NCI-H2029 (cell line): ENCODE data around the gene SDC4.
"Not testable (repeated sequence)": the region's sequence is repeated elsewhere in the genome, so short reads cannot be mapped to it uniquely, and the experiment has no call there.

Experiments
- DNase-seq: peaks from one replicate; lab custom pipeline; 2025; lab: John Stamatoyannopoulos, UW

SDC4 gene

DNA sequence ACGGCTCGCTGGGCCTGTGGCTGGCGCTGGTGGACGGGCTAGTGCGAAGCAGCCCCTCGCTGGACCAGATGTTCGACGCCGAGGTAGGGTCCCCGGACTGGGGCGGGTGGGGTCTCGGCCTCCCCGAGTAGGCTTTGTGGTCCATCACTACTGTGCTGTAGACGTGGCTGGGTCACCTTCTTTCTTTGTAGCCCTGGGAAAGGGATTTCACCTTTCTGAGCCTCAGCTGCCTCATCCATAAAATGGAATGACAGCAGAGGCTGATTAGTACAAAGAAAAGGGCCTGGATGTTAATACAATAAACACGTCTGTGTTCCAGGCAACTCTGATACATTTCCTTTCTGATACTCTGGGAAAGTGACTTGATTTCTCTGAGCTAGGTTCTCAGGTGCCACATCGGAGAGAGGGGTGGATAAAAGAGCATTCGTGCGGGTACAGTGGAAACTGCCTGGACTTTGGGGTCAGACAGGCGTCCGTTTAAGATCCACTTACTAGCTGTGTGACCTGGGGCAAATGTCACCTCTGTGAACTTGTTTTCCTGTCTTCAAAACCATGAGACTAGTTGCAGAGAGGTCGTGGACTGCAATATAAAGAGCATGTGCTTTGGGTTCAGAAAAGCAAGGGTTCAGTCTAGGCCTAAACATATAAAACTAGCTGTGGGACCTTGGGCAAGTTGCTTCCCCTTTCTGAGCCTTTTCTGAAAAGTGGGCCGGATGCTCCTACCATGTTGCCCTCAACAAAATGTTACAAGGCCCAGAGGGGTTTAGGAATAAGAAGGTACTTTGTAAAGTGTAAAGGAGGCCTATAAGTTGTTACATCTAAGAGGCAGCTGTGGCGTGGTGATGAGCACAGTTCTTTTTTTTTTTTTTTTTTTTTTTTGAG, 15.6 kb upstream of the SDC4 start:
- no peak for DNase-seq

DNA sequence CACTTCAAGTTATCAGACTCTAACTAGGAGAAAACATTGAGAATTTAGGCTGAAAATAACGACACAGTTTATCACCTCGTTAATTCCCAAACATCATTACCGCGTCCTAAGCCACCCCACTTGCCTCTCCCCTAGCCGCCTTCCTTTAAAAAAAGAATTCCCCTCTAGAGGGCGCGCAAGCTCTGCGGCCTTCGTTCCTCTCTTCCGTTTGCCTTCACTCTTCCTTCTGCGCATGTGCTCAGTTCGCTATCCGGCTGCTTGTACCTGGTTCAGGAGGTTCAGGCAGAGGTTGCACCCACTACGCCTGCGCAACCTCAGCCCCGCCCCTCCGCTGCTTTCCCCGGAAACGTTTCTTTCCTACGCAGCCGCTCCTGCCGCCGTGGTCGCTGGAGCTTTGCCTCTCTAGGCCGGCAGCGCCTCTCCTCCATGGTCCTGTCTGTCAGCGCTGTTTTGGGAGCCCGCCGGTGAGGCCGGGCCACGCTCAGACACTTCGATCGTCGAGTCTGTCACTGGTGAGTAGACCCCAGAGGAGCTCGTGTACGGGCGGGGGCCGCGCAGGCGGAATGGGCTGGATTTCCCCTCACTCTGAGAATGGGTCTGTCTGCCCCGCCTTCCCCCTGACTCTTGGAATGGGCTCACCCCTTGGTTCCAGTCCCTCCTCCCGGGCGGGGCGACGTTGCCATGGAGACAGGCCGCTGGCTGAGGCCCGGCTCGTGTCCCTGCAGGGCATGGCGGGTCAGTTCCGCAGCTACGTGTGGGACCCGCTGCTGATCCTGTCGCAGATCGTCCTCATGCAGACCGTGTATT, 14.8 kb upstream of the SDC4 start, which contains the start of gene SYS1:
SYS1 (plus strand) TSS at position 353 of the 807 bp plus-strand sequence; CDS start at position 729, 376 bp downstream.
- DNase-seq = peak; percentile 97

DNA sequence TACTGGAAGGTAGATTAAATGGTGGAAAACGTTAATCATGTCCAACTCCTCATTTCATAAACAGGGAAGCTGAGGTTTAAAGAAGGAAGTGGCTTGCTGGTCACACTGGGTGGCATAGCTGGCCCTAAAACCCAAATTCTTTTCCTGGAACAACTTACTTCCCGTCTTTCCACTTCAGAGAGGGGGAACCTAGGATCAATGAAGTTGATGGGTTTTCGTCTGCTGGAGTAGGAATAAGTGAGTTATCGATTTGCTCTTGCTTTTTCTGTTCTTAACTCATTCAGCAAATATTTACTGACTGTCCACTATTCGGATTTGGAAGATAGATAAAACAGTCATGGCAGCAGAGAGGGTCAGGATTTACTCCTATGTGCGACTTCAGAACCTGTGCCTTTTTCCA, 13.6 kb upstream of the SDC4 start:
- no peak for DNase-seq

DNA sequence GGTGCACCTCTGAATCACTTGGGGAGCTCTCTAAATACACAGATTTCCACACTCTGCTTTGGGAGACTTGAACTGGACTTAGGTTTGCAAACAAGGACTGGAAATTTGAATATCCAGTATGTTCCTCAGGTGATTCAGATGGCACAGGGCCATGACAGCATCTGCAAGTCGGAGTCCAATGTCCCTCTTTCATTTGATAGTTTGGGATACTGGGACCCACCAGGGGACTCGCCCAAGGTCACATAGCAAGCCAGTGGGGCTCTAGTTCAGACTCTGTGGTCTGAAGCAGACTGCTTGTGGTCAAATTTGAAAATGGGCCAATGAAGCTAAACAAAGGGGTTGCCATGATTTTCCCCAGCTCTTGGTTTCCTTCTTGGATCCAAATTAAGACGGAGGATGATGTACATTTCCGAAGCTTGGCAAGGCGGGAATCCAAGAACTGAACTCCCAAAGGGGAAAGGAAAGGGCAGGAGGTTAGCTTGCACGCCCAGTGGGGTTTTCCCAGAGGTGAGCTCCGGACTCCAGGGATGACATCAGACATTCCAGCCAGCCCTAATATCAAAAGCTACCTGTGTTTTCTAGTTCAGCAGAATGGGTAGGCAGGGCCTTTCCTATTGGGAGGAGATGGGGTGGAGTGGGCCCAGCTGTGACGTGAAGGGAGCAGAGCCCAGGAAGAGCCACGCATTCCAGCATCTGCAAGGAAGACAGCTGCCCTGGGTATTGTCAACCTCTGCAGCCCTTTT, 11.4 kb upstream of the SDC4 start:
- no peak for DNase-seq

DNA sequence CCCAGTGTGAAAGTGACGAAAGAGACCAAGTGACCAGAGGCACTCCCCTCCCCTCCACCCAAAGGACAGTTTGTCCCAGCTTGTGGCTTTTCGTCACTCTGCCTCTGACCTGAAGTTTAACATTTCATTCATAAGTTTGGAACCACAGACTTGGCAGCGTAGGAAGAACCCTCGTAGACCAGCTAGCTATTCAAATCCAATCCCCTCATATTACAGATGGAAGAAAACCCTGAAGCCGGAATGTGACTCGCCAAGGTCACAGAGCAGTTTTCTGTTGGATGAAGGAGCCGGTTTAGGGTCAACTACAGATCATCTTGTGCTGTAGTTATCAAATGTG, 10.8 kb upstream of the SDC4 start:
- DNase-seq = no peak

DNA sequence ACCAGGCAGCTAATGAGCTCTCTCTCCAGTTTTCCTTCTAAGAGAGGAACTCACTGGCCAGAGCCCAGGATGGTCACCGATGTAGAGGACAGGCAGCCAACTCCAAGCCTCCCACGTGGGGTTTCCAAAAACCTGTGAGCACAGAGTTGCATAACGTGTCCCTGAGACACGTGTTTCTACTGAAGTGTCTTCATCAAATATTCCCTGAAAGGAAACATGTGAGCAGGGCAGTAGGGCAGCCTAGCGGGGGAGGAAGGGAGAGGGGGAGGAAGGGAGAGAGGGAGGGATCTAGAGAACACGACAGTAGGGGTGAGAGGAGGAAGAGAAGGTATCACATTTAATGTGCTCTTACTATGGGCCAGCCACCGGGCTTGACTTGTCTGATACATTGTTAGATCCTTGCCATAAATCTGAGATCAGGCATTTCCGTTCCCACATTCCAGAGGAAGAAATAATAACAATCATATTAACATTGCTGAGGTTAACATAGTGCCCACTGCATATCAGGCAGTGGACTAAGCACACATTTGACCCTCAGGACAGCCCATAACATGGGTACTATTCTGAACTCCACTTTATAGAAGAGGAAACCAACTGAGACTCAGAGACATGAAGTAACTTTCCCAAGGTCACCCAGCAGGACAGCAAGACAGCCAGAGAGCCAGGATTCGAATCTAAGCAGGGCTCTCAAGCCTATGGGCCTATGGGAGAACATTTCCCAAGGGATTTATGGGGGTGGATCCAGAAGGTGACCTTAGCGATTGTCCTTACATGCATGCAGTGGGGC, 10.3 kb upstream of the SDC4 start:
- peak; percentile 91 for DNase-seq

DNA sequence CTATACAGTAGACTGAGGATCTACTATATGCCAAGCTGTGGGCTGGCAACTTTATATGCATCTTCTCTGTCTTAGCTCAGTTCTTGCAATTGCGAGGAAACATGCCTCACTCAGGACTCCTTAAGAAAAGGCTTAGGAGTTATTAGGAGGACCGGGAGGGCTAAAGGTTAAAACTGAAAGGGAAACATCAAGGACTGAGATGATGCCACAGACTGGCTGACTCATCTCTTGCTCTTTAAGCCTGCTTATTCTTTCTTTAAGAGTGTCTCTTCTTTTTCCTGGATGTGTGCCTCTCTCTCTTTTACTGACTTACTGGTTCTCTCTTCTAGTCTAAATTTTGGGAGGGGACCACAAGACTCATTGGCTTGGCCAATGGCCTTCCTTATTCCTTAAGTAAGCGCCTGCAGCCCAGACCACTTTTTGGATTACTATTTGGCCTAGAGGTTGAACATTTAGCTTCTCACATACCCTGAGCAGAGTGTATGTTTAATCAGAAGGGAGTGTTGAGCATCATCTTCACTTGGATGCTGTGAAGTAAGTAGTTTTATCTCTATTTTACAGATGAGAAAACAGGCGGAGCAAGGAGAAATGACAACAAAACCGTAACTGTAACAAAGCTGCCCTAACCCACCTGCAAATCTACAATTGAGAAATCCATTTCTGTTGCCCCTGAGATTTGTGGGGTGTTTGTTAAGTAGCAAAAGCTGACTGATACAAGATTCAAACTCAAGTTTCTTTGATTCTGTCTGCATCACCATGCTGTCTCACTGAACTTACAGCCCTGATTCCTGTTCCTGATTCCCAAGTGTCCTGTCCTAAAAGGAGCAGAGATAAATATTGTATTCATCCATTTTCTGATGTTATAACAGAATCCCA, 7.2 kb upstream of the SDC4 start:
- no peak for DNase-seq

DNA sequence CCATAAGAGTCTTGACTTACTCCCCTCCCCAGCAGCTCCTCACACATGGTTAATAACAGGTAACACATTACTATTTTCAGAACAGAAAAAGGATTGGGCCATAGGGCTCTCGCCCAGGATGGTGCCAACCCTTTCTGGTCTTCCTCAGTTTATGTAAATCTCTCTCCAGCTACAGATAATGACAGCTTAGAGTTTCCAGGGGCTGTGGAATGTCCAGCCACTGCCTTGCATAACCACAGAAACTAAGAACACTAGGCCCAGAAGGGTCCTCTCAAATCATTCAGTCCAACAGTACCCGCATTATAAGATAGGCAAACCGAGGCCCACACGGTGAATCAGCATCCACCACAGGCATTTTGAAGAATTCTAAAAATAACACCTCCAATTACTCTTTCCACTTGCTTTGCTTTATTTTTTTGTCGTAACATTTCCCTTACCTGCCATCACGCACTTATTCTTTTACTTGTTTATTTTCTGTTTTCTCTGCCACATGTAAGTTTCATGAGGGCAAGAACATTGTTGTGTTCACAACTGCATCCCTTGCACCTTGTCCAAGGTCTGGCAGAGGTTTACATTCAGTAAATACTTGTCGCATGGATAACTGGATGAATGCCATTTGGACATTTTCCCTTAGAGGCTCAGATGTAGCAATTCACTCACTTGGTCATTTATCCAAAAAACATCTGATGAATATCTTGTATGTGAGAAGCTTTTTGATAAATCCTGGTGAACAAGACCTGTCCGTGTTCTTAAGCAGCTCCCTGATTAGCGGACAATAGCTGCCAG, 6.4 kb upstream of the SDC4 start:
- peak; percentile 41 for DNase-seq

DNA sequence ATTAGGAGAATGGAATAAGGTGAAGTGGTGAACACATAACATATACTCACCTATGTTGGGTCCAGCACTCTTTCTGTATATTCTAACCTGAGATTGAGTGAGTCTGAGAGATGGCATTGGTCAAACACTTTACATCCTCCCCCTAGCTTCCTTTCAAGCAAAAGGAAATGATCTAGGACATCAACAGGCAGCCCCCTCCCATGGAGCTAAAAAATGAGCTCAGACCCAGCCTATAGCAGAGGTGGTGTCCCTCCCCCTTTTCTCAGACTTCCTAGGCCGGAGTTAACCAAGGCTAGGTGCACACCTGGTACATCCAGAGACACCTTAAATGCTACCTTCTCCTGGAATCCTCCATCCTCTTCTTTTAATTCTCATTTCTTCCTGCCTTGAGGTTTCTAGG, 5.5 kb upstream of the SDC4 start:
- no peak for DNase-seq

DNA sequence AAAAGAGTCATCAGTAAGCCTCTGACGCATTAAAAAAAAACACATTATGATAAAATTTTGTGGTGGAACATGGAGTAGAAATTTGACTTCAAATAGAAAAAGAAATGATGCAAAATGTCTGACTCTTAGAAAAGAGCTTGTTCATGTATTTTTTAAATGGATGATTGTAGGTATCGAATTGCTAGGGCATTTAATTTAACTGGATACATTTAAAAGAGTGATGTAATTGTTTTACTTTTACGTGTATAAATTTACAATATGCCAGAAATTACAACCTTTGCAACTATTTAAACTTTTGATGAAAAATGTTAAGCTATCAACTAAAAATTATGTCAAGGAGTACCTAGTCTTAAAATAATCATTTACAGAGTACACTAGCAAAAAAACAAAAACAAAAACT, 4.5 kb upstream of the SDC4 start:
- no peak for DNase-seq

DNA sequence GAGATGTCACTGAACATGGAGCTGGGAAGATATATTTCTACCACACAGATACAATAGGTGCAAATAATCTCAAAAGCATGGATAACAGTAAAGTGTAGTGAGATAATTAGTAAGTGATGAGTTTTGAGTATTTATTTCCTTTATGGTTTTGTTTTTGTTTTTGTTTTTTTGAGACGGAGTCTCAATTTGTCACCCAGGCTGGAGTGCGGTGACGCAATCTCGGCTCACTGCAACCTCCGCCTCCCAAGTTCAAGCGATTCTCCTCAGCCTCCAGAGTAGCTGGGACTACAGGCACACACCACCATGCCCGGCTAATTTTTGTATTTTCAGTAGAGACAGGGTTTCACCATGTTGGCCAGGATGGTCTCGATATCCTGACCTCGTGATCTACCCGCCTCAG, 2.6 kb upstream of the SDC4 start:
- not testable (repeated sequence) for DNase-seq

DNA sequence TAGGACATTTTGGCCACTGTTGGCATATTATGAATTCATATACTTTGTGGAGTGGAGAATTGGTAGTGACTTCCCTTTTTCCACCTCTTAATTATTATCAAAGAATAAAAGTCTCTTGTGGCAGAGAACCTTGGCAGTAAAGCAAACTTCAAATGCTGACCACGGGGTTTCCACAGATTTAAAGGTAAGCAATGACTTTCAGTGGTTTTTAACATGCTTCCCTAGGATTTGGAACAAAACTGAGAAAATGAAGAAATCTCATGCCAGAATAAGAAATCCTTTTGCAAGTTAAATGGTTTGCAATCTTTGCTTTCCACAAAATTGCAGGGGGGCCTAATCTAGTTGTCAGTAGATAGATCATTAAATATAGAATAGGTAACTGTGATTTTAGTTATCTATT, 2.0 kb upstream of the SDC4 start:
- no peak for DNase-seq

DNA sequence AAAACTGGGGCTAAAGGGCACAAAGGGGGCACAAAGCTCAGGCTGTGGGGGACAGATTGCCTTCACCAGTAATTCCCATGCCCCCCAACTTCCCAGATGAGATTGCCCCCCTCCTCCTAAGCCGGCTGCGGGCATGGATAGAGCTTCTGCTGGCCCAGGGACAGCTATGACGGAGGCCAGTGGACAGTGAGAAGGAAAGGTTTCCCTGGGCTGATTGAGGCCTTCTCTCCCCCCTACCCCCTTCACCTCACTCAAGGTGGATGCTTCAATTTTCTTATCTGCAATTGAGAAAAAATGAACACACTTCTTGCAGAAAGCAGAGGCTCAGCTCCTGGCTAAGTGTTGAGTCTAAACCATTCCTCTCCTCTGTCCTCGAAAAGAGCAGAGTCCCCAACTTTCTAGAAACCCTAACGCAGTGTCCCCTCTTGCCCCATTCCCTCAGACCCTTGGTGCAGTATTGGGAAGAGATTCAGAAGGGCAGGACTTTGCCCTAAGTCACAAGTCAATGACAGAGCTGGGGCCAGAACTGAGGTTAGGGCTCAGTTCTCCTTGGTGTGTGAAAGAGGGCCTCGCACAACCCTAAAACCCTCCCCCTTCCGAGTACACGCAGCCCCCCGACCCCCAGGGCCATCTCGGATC, 808 bp downstream of the SDC4 start:
- no peak for DNase-seq

DNA sequence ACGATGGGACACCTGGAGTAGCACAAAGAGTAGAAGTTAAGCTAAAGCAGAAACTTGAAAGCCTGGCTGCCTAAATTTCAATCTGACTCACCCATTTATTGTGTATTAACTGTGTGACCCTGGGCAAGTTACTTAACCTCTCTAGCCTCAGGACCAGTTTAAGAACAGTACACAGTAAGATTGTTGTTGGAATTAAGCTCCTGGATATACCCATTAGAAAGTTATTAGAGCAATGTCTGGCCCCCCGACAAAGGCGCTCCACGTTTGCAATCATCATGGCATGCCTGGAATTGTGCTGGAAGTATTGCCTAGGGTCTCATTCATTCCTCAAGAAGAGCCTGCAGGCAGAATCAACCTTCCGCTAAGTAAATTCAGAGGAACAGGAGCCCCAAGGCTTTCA, 1.4 kb downstream of the SDC4 start:
- DNase-seq = no peak

DNA sequence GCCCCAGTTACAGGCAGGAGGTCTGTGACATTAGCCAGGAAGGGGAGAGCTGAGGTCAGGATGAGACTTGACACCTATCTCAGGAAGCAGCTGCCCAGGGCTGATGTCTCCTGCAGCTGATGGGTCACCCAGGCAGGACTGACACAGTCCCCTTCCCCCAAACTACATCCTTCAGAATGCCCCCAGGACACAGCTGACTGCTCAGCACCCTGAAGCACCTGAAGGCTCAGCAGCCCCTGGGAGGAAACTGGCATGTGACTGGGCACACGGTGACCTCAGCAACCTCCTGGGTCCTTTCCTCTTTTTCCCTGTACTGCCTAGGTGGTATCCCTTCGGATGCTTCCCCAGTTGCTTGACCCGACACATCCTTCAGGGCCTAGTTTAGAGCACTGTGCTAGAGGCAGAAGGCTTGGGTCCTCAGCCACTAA, 1.9 kb downstream of the SDC4 start:
- DNase-seq = no peak

DNA sequence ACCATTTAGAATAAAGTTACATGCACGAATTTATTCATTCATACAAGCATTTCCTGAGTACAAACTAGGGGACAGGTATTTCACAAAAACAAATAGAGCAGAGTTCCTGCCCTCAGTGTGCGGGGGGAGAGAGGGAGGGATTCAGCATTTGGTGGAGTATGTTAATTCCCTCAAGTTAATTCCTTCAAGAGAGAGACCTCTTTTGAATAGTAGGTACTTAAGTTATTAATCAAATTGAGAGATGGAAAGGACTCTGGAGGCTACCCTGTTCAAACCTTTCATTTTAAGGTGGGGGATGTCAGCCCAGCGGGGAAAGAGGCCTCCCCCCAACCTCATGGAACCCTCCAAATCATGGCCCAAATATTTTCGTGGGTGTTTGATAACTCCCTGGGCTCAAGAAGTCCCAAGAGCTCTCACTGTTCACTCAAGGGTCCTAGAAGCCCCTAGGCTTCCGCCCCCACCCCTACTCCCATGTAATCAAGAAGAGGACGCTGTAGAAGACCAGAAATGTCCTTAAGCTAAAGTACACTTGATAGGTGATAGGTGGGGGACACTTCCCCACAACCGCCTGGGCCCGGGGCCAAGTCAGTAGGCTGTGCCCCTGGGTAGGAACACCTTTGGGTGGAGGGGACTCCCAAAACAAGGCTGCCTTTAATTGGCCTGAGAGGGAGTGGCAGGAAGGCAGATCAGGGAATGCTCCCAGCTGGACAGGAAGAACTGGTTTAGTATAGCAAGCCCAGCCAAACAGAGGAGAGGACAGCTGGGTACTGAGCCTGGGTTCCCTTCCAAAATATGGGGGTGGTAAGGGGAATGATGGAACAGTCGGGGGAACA, 2.9 kb downstream of the SDC4 start:
- peak; percentile 54 for DNase-seq

DNA sequence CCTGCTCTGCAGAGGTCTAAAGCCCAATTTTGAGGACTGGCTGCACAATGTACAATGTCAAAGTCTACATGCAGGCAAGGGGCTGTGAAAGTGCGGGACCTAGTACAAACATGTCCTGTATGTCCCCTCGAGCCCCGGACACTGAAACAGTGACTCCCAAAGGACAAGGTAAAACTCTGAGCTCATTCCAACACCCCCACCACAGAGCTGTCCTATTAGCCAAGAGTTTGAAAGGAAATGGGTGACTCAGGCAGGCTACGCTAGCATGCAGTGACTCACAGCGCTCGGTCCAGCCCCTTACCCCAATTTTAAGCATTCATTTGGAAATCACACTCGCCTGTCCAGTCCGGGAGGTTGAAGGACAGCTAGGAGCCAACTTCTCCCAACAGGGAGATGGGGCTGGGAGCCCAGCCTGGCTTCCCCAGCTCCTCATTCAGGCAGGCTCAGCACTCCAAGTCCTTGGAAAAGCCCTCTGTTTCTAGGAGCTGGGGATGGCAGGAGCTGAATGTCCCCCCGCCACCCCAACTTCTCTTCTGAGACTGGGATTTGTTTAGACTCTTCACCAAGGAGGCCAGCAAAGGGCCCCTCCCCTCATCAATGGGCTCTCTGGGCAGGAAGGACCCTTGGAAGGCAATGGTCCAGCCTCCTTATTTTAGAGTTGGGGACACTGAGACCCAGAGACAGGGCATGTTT, 3.9 kb downstream of the SDC4 start:
- peak; percentile 28 for DNase-seq
